CD14-positive monocyte (primary cell): ENCODE results near the gene CPED1. TPM values are rescaled to one million over a fixed set of nuclear protein-coding genes. Genes with fewer than 3 reads are reported as not detected.

Source experiments
- DNase-seq, 3 donors: peaks; one replicate each; pipeline ENCODE4 v3.0.0-alpha.2; 2011 to 2022
- H2AFZ ChIP-seq: 2 replicates; pipeline ENCODE4 v1.6.0; 2012; ENCODE audit warnings: mild to moderate bottlenecking, low read depth, low read length, inconsistent platforms; ENCODE audit not compliant: insufficient read depth, poor library complexity, severe bottlenecking
- H3K27ac ChIP-seq, 2 donors: 1 replicate in 1 of 2; 2 replicates in 1 of 2; pipeline ENCODE4 v1.5.1; 2012 to 2013; ENCODE audit warnings: low read length in 2 of 2, control low read depth in 1 of 2, inconsistent platforms in 1 of 2, low read depth in 1 of 2, mild to moderate bottlenecking in 1 of 2
- H3K27me3 ChIP-seq, 2 donors: one replicate each; pipeline versions ENCODE4 v1.6.0 to v1.6.1; 2011 to 2013; ENCODE audit warnings: low read length in 2 of 2; ENCODE audit not compliant: control insufficient read depth in 2 of 2, insufficient read depth in 2 of 2
- H3K36me3 ChIP-seq, 2 donors: replicated peaks in 1 of 2; 1 replicate in 1 of 2; 2 replicates in 1 of 2; pipeline versions ENCODE4 v1.5.1 to v1.6.1; 2012 to 2013; ENCODE audit warnings: low read length in 2 of 2, control low read depth in 1 of 2, inconsistent platforms in 1 of 2, mild to moderate bottlenecking in 1 of 2; ENCODE audit not compliant: insufficient read depth in 2 of 2, control insufficient read depth in 1 of 2
- H3K4me1 ChIP-seq, 2 donors: 1 replicate in 1 of 2; 2 replicates in 1 of 2; pipeline versions ENCODE4 v1.5.1 to v1.6.1; 2012 to 2013; ENCODE audit warnings: low read length in 2 of 2, control low read depth in 1 of 2, inconsistent platforms in 1 of 2, mild to moderate bottlenecking in 1 of 2, moderate library complexity in 1 of 2; ENCODE audit not compliant: insufficient read depth in 2 of 2, control insufficient read depth in 1 of 2
- H3K4me2 ChIP-seq: replicated peaks from 2 replicates; pipeline ENCODE3; 2012; ENCODE audit warnings: low read length, moderate library complexity, mild to moderate bottlenecking; ENCODE audit not compliant: poor library complexity, severe bottlenecking; ENCODE audit errors: extremely low read depth
- H3K4me3 ChIP-seq, 3 experiments: fragments of 200-600 bp in 1 of 3; sonication (generic) in 1 of 3; replicated peaks in 1 of 3; 1 replicate in 2 of 3; 2 replicates in 1 of 3; pipeline ENCODE4 v1.5.1; 2011 to 2013; ENCODE audit warnings: low read length in 3 of 3, mild to moderate bottlenecking in 3 of 3, control low read depth in 2 of 3, low read depth in 2 of 3, inconsistent platforms in 1 of 3, moderate library complexity in 1 of 3
- H3K79me2 ChIP-seq: 2 replicates; pipeline ENCODE4 v1.6.0; 2012; ENCODE audit warnings: mild to moderate bottlenecking, control low read depth, inconsistent platforms, low read length, moderate library complexity; ENCODE audit not compliant: insufficient read depth
- H3K9ac ChIP-seq: 2 replicates; pipeline ENCODE4 v1.6.0; 2017; ENCODE audit warnings: low read length, mild to moderate bottlenecking; ENCODE audit not compliant: insufficient read depth, poor library complexity, severe bottlenecking
- H3K9me3 ChIP-seq, 2 donors: replicated peaks in 1 of 2; 1 replicate in 1 of 2; 2 replicates in 1 of 2; pipeline versions ENCODE4 v1.5.1 to v1.6.1; 2012 to 2013; ENCODE audit warnings: low read length in 2 of 2, control low read depth in 1 of 2; ENCODE audit not compliant: control insufficient read depth in 1 of 2, insufficient read depth in 1 of 2
- H4K20me1 ChIP-seq: 2 replicates; pipeline ENCODE4 v1.6.0; 2012; ENCODE audit warnings: mild to moderate bottlenecking, low read length, control low read depth, moderate library complexity; ENCODE audit not compliant: insufficient read depth
- H3K27ac Mint-ChIP-seq, 7 donors: one replicate each; pipeline ENCODE4 v1.8.0; 2020; ENCODE audit warnings: mild to moderate bottlenecking in 7 of 7, mixed read lengths in 7 of 7, moderate library complexity in 6 of 7, inconsistent platforms in 2 of 7
- H3K27me3 Mint-ChIP-seq, 3 donors: one replicate each; pipeline ENCODE4 v1.8.0; 2021 to 2022; ENCODE audit warnings: low read depth in 3 of 3, mild to moderate bottlenecking in 3 of 3, mixed read lengths in 3 of 3, moderate library complexity in 3 of 3, inconsistent platforms in 1 of 3
- H3K36me3 Mint-ChIP-seq, 2 donors: one replicate each; pipeline ENCODE4 v1.8.0; 2020; ENCODE audit warnings: mixed read lengths in 2 of 2, inconsistent platforms in 1 of 2, mild to moderate bottlenecking in 1 of 2
- H3K4me1 Mint-ChIP-seq: one replicate; pipeline ENCODE4 v1.8.0; 2020; ENCODE audit warnings: mild to moderate bottlenecking, mixed read lengths
- H3K4me3 Mint-ChIP-seq, 2 donors: one replicate each; pipeline ENCODE4 v1.8.0; 2020; ENCODE audit warnings: mild to moderate bottlenecking in 2 of 2, mixed read lengths in 2 of 2, moderate library complexity in 1 of 2
- H3K9me3 Mint-ChIP-seq, 7 donors: one replicate each; pipeline ENCODE4 v1.8.0; 2020 to 2022; ENCODE audit warnings: mixed read lengths in 7 of 7, mild to moderate bottlenecking in 6 of 7, moderate library complexity in 6 of 7, inconsistent platforms in 2 of 7
- CTCF ChIP-seq: fragments of 200-600 bp; IDR thresholded peaks from one replicate; pipeline ENCODE4 v1.8.0; 2022; ENCODE audit warnings: antibody characterized with exemption, mild to moderate bottlenecking
- WGBS: methylation state at CpG from one replicate; pipeline ENCODE4 v1.1.5; 2013; ENCODE audit warnings: missing lambda C conversion rate; ENCODE audit not compliant: insufficient coverage; 5-methylcytosine and 5-hydroxymethylcytosine counted together
- intact Hi-C, 2 donors: fragments of 100-400 bp; cut with micrococcal nuclease; formaldehyde crosslinking; loops; one replicate each; pipeline versions ENCODE4 v1.15.0 to v1.15.1; 2023
- polyA plus RNA-seq, 3 donors: library from polyadenylated mRNA; depleted of rRNA in 1 of 3; unstranded in 2 of 3; stranded (reverse) in 1 of 3; fragments of 300-500 nt in 2 of 3; fragments of >200 nt in 1 of 3; fragmentation: Illumina TruSeq in 2 of 3; gene quantifications; 1 replicate in 2 of 3; 2 replicates in 1 of 3; pipeline ENCODE4 v1.2.3, GENCODE V29; 2012 to 2021

Gene CPED1
- polyA plus RNA-seq, 3 donors: 9.8 to 30.0 (median 20.4) TPM

- Histone ChIP-seq H4K20me1 (no peaks in the 10 kb centered on the region), H2AFZ (no peak overlapping the region), H3K4me2 (no peak overlapping the region), H3K4me1 (no peaks in the 10 kb centered on the region), H3K27ac (no peak overlapping the region), H3K9me3 (no peaks in the 10 kb centered on the region), H3K4me3 (no peak overlapping the region), H3K36me3 (no peaks in the 10 kb centered on the region), H3K9ac (no peak overlapping the region), H3K79me2 (no peaks in the 10 kb centered on the region), H3K27me3 (no peaks in the 10 kb centered on the region)
- no peak for TF ChIP-seq CTCF
- Mint-ChIP-seq H3K4me1 (peaks cover 5% of the 10 kb centered on the region), H3K27ac (no peak overlapping the region), H3K4me3 (no peak overlapping the region), H3K36me3 (no peaks in the 10 kb centered on the region), H3K27me3 (peaks cover 0 to 2% (median 0%) of the 10 kb centered on the region in 3 donors), H3K9me3 (no peaks in the 10 kb centered on the region)
- DNase-seq: no peak
- intact Hi-C loops: loop anchor here in 1 of 2 donors (5.0 kb wide), 1 partner anchor 94 kb away; the partner anchor contains the start of gene CPED1
- WGBS: no CpG with 5 or more reads among the region's 4 CpGs
Measured at GRCh38 chr7:121080913-121081326, 92.4 kb downstream of the CPED1 start.

GRCh38 chr7:121081327-121081936 lies 92.9 kb downstream of the CPED1 start:
- intact Hi-C loops: loop anchor here in 1 of 2 donors (5.0 kb wide), 1 partner anchor 94 kb away; the partner anchor contains the start of gene CPED1
- Histone ChIP-seq H3K79me2 (no peaks in the 10 kb centered on the region), H3K9ac (no peak overlapping the region), H4K20me1 (no peaks in the 10 kb centered on the region), H3K36me3 (no peaks in the 10 kb centered on the region), H3K4me3 (no peak overlapping the region), H3K9me3 (no peaks in the 10 kb centered on the region), H3K27me3 (no peaks in the 10 kb centered on the region), H3K4me2 (no peak overlapping the region), H3K27ac (no peak overlapping the region), H3K4me1 (no peaks in the 10 kb centered on the region), H2AFZ (no peak overlapping the region)
- H3K4me1 Mint-ChIP-seq: peaks cover 5% of the 10 kb centered on the region
- no peak overlapping the region for H3K27ac Mint-ChIP-seq
- H3K4me3 Mint-ChIP-seq: no peak overlapping the region
- peak; percentile 48 to 72 (median 62) for DNase-seq
- peak; percentile 77 for TF ChIP-seq CTCF
- no CpG with 5 or more reads among the region's 3 CpGs for WGBS
- H3K36me3 Mint-ChIP-seq: no peaks in the 10 kb centered on the region
- H3K27me3 Mint-ChIP-seq: peaks cover 0 to 2% (median 0%) of the 10 kb centered on the region in 3 donors
- H3K9me3 Mint-ChIP-seq: no peaks in the 10 kb centered on the region
